Fibroblast of skin of left quadriceps (primary cell): Measurements from ENCODE around the gene SPEM2.

ENCODE experiments used
- DNase-seq, 2 experiments: peaks; one replicate each; pipeline ENCODE4 v3.0.0-alpha.2; 2013; ENCODE audit warnings: low read depth in 2 of 2

SPEM2 gene

GRCh38 chr17:7425316-7425715 lies at the start of gene SPEM2:
Gene SPEM2, plus strand, starts transcription at chr17:7425616. Its CDS starts 73 bp downstream, at chr17:7425689.
- no peak for DNase-seq

- DNase-seq: no peak
These were observed 46.3 kb upstream of the SPEM2 start for GRCh38 chr17:7379134-7379533.

GRCh38 chr17:7380321-7380720 lies 45.1 kb upstream of the SPEM2 start:
- DNase-seq: no peak

GRCh38 chr17:7380855-7381683 lies 44.3 kb upstream of the SPEM2 start, which contains the start of gene TNK1:
Gene TNK1, plus strand, starts transcription at chr17:7381089. Its CDS starts 1,838 bp downstream, at chr17:7382927.
- DNase-seq: no peak

- DNase-seq: no peak
These were observed 42.5 kb upstream of the SPEM2 start for GRCh38 chr17:7382901-7383300.

- DNase-seq: no peak
These were observed 42.1 kb upstream of the SPEM2 start for GRCh38 chr17:7383371-7383741.

GRCh38 chr17:7383742-7384488 lies 41.5 kb upstream of the SPEM2 start:
- no peak for DNase-seq

- no peak for DNase-seq
These were observed 40.8 kb upstream of the SPEM2 start for GRCh38 chr17:7384489-7385081.

GRCh38 chr17:7388856-7389255 lies 36.6 kb upstream of the SPEM2 start:
- no peak for DNase-seq

GRCh38 chr17:7389924-7390910 lies 35.2 kb upstream of the SPEM2 start:
- DNase-seq: no peak

GRCh38 chr17:7391307-7391706 lies 34.1 kb upstream of the SPEM2 start:
- no peak for DNase-seq

GRCh38 chr17:7392696-7393612 lies 32.5 kb upstream of the SPEM2 start:
- no peak for DNase-seq

GRCh38 chr17:7393613-7394451 lies 31.6 kb upstream of the SPEM2 start:
- no peak for DNase-seq

GRCh38 chr17:7394452-7395191 lies 30.8 kb upstream of the SPEM2 start, which contains the start of gene PLSCR3:
Gene PLSCR3, minus strand, starts transcription at chr17:7394525. Its CDS starts 415 bp downstream, at chr17:7394110.
- peak; percentile 56 for DNase-seq

- DNase-seq: no peak
These were observed 29.3 kb upstream of the SPEM2 start for GRCh38 chr17:7396147-7396546.

GRCh38 chr17:7398612-7399011 lies 26.8 kb upstream of the SPEM2 start:
- DNase-seq: no peak

GRCh38 chr17:7403043-7403726 lies 22.2 kb upstream of the SPEM2 start:
- no peak for DNase-seq

GRCh38 chr17:7403727-7403976 lies 21.8 kb upstream of the SPEM2 start:
- DNase-seq: peak in 1 of 2 experiments; percentile 18
